PC-9 (cell line): ENCODE measurements around the gene NGEF. TPM values are rescaled to one million over a fixed set of nuclear protein-coding genes. Genes with fewer than 3 reads are reported as not detected.
A peak's percentile ranks its signal among the peaks of the same experiment; 100 is the strongest.

Experiments
- BruUV-seq: library from RNA; stranded (reverse); fragments of 400-500 nt; replicated peaks from 2 replicates; lab custom pipeline; 2021; lab: Mats Ljungman, UMichigan
- CTCF ChIA-PET: fragments of 300-600 bp; sonication (Branson Sonifier 250); formaldehyde crosslinking; loops from one replicate; lab custom pipeline; 2022; ENCODE audit warnings: antibody characterized with exemption; lab: Charles Lee
- POLR2A ChIA-PET: fragments of 300-600 bp; sonication (Branson Sonifier 250); formaldehyde crosslinking; loops from one replicate; lab custom pipeline; 2022; ENCODE audit warnings: antibody characterized with exemption; ENCODE audit not compliant: unreplicated experiment; lab: Charles Lee
- DNase-seq, 2 experiments: peaks; one replicate each; pipeline versions ENCODE4 v3.0.0 to v3.0.0-alpha.2; 2015 to 2022; ENCODE audit warnings: mixed read lengths in 1 of 2
- H2AFZ ChIP-seq: fragments of 200-600 bp; sonication (generic); 2 replicates; pipeline ENCODE4 v1.8.1; 2017; ENCODE audit warnings: antibody characterized with exemption
- H3F3A ChIP-seq: fragments of 200-600 bp; sonication (generic); 2 replicates; pipeline ENCODE4 v1.8.1; 2017; ENCODE audit warnings: antibody characterized with exemption, mild to moderate bottlenecking, low read depth; ENCODE audit not compliant: insufficient read depth
- H3K27ac ChIP-seq: fragments of 200-600 bp; sonication (generic); 2 replicates; pipeline ENCODE4 v1.6.1; 2016; ENCODE audit warnings: mixed run types
- H3K27me3 ChIP-seq: fragments of 200-600 bp; sonication (generic); 2 replicates; pipeline ENCODE4 v1.6.1; 2016; ENCODE audit warnings: low read depth, mixed run types; ENCODE audit not compliant: insufficient read depth
- H3K36me3 ChIP-seq: fragments of 200-600 bp; sonication (generic); 2 replicates; pipeline ENCODE4 v1.6.1; 2016; ENCODE audit warnings: low read depth, mixed run types
- H3K4me1 ChIP-seq: fragments of 200-600 bp; sonication (generic); replicated peaks from 2 replicates; pipeline ENCODE4 v1.6.1; 2016; ENCODE audit warnings: mixed run types; ENCODE audit not compliant: insufficient read depth
- H3K4me2 ChIP-seq: fragments of 200-600 bp; sonication (generic); 2 replicates; pipeline ENCODE4 v1.6.1; 2017; ENCODE audit warnings: mixed run types
- H3K4me3 ChIP-seq: fragments of 200-600 bp; sonication (generic); 2 replicates; pipeline ENCODE4 v1.6.1; 2016; ENCODE audit warnings: mixed run types
- H3K79me2 ChIP-seq: fragments of 200-600 bp; sonication (generic); 2 replicates; pipeline ENCODE4 v1.6.1; 2017; ENCODE audit warnings: low read depth, mixed run types
- H3K9me2 ChIP-seq: fragments of 200-600 bp; sonication (generic); 2 replicates; pipeline ENCODE4 v1.8.1; 2017; ENCODE audit warnings: mild to moderate bottlenecking; ENCODE audit not compliant: insufficient read depth
- H3K9me3 ChIP-seq: fragments of 200-600 bp; sonication (generic); 2 replicates; pipeline ENCODE4 v1.8.1; 2016; ENCODE audit warnings: low read depth; ENCODE audit not compliant: insufficient read depth
- H4K20me1 ChIP-seq: fragments of 200-600 bp; sonication (generic); 2 replicates; pipeline ENCODE4 v1.8.1; 2017; ENCODE audit not compliant: insufficient read depth
- EZH2 ChIP-seq: fragments of 200-600 bp; sonication (generic); IDR thresholded peaks from 2 replicates; pipeline ENCODE4 v1.8.0; 2017; ENCODE audit warnings: antibody characterized with exemption, low read depth
- intact Hi-C: fragments of 100-400 bp; cut with micrococcal nuclease; formaldehyde crosslinking; loops from one replicate; pipeline ENCODE4 v1.10.0; 2022; ENCODE audit not compliant: unreplicated experiment
- total RNA-seq: library from RNA; stranded (reverse); gene quantifications from 2 replicates; pipeline ENCODE4 v1.2.3, GENCODE V29; 2021
- TF ChIP-seq, protein P1 (sequence below): fragments of 200-600 bp; sonication (generic); conservative IDR thresholded peaks from 2 replicates; pipeline ENCODE4 v1.6.1; 2017; ENCODE audit warnings: mixed run types, antibody characterized with exemption, mild to moderate bottlenecking, moderate library complexity

The NGEF gene
- total RNA-seq, 1 experiment from 2014 or later = 55.3 TPM

DNA sequence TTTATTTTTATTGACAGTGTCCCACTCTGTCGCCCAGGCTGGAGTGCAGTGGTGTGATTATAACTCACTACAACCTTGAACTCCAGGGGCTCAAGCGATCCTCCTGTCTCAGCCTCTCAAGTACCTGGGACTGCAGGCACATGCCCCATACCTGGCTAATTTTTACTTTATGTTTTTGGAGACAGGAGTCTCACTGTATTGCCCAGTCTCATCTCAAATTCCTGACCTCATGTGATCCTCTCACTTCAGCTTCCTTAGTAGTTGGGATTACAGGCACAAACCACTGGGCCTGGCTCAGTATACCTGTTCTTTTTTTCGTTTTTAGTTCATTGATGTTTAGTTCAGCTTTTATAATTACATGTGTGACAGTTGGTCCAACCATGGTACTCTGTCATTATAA is 183.1 kb downstream of the NGEF start:
- Histone ChIP-seq H3K36me3 (peaks cover 34% of the 10 kb centered on the region), H4K20me1 (peaks cover 3% of the 10 kb centered on the region), H3K79me2 (no peaks in the 10 kb centered on the region), H3K27me3 (no peaks in the 10 kb centered on the region), H3K27ac (no peak overlapping the region), H3K9me2 (no peaks in the 10 kb centered on the region), H3F3A (peaks cover 10% of the 10 kb centered on the region; the same call in 1 of the 2 replicates), H3K4me2 (no peak overlapping the region), H3K4me3 (no peak overlapping the region), H3K4me1 (no peaks in the 10 kb centered on the region), H3K9me3 (no peaks in the 10 kb centered on the region), H2AFZ (no peak overlapping the region)
- TF ChIP-seq, protein P1, sequence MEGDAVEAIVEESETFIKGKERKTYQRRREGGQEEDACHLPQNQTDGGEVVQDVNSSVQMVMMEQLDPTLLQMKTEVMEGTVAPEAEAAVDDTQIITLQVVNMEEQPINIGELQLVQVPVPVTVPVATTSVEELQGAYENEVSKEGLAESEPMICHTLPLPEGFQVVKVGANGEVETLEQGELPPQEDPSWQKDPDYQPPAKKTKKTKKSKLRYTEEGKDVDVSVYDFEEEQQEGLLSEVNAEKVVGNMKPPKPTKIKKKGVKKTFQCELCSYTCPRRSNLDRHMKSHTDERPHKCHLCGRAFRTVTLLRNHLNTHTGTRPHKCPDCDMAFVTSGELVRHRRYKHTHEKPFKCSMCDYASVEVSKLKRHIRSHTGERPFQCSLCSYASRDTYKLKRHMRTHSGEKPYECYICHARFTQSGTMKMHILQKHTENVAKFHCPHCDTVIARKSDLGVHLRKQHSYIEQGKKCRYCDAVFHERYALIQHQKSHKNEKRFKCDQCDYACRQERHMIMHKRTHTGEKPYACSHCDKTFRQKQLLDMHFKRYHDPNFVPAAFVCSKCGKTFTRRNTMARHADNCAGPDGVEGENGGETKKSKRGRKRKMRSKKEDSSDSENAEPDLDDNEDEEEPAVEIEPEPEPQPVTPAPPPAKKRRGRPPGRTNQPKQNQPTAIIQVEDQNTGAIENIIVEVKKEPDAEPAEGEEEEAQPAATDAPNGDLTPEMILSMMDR = no peak
- TF ChIP-seq EZH2 = no peak
- DNase-seq = peak in 1 of 2 experiments; percentile 10
- CTCF ChIA-PET = no interaction called here
- intact Hi-C loops = no loop called here
- POLR2A ChIA-PET = no interaction called here
- BruUV-seq = no TSS peak

Other genes starting within 250 kb of the NGEF start
- not detected in 2 replicates for gene KCNJ13, start 236.7 kb downstream of the NGEF start, total RNA-seq
- gene SNORC, start 143.0 kb downstream of the NGEF start, total RNA-seq = 10.4 and 20.0 TPM in 2 replicates
- not detected in 2 replicates for gene NEU2, start 19.4 kb upstream of the NGEF start, total RNA-seq
- 0.55 and 0.74 TPM in 2 replicates for gene INPP5D, start 47.1 kb upstream of the NGEF start, total RNA-seq
- 55.7 and 63.9 TPM in 2 replicates for gene ATG16L1, start 238.4 kb upstream of the NGEF start, total RNA-seq